Measurements from ENCODE around the gene POLR3A. TPM values are rescaled to one million over a fixed set of nuclear protein-coding genes. Genes with fewer than 3 reads are reported as not detected.

Gene POLR3A
- total RNA-seq, 1 experiment from 2014 or later = 29.1 TPM

DNA sequence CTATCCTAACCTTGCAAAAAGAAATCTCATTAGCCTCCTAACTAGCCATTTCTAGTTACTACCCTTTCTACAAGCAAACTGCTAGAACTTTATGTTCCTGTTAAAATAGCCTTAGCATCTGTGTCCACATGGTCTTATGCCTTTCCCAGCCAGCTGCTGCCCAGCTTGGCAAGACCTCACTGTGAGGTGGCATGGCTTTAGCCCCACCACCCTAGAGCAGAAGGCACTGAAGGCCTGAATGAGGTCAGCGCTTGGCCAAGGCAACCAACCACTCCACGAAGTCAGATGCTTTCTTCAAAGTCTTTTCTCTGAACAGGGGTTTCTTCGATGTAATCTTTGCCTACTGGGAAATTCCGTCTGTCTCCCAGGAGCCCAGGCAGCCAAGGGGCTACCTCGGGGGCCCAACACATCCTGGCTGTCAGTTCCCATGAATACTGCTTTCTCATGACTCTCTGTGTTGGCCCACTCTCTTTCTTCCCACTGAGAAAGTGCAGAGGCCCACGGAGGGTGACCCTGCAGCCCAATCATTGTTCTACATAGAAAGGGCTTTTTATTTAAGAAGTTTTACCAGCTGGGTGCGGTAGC, 41.6 kb downstream of the POLR3A start:
- in situ Hi-C loops (cut with HindIII; ENCODE audit: low sequenced_read_pairs) = no loop called here
- DNase-seq (ENCODE audit: low spot score) = no peak

DNA sequence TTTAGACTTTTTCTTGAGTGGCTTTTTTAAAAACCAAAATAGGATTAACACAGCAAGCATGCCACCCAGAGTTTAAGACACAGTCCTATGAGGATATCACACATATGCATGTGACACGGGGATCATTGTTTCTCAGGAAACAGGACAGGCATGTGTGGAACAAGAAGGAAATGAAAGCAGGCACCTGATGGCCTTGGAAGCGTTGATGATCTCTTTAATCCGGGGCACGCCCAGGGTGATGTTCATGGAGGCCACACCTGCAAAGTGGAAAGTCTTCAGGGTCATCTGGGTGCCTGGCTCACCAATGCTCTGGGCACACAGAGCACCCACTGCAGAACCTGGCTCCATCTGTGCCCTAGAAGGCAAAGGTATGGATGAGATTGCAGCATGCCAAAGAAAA, 44.3 kb downstream of the POLR3A start:
- no peak for DNase-seq (ENCODE audit: low spot score)
- in situ Hi-C loops (cut with HindIII; ENCODE audit: low sequenced_read_pairs) = no loop called here

DNA sequence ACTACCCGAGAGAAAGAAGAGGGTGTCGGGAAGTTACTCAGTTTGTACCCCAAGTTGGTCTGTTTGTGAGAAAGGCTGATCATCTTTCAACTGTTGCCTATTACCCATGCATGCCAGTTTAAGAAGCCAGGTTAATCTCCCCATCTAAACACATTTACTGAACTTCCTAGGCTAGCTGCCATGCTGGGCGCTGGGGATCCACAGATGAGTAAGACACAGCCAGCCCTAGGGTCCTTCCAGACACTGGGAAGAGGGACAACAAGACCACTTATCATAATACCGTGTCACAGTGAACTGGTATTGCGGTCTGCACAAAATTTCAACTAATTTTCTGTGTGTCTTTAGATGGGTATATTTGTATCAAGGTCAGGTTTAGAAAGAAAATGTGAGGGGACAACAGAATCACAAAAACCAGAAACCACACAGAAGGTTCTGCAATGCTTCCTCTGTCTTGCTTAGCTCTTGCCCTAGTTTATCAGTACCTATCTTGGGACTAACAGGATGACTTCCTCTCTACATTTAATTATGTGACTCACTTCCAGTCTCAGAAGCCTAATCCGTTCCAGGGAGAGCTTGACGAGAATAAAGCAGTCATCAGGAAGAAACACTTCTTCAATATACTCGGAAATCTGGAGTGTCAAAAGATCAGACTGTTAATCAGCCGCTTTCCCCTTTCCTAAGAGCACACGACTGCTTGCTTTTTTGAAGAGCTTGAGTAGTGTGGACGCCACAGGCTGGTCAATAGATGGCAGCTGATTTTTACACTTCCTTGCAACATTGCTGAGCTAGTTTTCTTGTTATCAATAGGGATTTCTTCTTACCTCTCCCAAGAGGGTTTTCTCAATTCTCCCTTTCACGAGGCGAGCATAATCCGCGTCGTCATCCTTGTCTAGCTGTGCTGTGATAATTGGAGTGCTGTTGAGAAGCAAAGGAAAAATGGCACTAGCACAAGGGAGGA, 45.7 kb downstream of the POLR3A start:
- in situ Hi-C loops (cut with HindIII; ENCODE audit: low sequenced_read_pairs) = no loop called here
- DNase-seq (ENCODE audit: low spot score) = no peak

DNA sequence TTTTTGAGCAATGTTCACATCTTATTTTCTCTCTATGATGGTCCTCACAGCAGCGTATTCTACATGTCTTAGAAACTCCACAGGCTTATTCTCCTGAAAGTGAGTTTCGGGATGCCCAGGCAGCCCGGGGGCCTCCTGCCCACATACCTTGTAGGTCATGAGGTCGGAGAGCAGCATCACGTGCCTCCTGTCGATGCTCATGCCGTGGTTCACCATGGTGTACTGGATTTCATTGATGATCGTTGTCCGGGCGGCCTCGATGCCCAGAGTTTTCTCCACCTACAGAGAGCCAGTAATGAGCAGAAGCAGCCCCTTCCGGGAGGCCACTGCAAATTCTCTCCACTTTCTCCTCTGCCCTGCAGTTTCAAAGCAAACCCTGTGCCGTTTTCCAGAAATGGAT, 48.0 kb downstream of the POLR3A start:
- DNase-seq (ENCODE audit: low spot score) = no peak
- in situ Hi-C loops (cut with HindIII; ENCODE audit: low sequenced_read_pairs) = no loop called here

DNA sequence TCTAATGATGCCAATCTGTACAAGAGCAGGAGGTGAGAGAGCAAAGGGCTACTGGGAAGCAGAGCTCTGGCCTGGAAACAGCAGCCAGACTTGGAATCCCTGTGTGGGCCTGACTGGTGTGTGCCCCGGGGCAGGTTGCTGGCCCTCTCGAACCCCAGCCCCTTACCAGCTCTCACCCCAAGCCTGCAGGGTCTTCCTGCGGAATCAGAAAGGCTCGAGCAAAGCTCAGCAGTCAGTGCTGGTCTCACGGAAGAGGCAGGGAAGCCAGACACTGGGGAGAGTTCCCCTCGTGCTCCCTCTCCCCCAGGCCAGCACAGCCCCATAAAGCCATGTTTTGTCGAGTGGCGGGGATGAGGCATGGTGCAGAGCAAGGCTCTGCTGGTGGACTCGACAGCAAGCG, 50.1 kb downstream of the POLR3A start:
- in situ Hi-C loops (cut with HindIII; ENCODE audit: low sequenced_read_pairs) = no loop called here

DNA sequence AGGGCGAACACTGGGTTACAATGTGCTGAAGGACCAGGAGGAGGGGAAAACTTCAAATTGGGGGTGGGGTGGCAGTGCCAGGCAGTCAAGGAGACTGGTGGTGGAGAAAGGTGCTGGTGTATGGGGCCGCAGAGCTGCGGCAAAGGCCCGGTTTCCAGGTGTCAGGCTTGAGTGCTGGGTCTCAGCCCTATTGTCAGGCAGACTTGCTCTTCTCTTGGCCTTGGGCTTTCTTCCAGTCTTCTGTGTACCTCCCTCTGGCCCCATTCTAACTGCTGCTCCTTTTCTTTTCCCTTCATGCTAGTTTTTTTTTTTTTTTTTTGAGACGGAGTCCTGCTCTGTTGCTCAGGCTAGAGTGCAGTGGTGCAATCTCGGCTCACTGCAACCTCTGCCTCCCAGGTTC, 51.0 kb downstream of the POLR3A start:
- in situ Hi-C loops (cut with HindIII; ENCODE audit: low sequenced_read_pairs) = no loop called here
- no peak for DNase-seq (ENCODE audit: low spot score)

More for the DNA sequence above, 50.1 kb downstream of the POLR3A start:
- DNase-seq (ENCODE audit: low spot score) = no peak

DNA sequence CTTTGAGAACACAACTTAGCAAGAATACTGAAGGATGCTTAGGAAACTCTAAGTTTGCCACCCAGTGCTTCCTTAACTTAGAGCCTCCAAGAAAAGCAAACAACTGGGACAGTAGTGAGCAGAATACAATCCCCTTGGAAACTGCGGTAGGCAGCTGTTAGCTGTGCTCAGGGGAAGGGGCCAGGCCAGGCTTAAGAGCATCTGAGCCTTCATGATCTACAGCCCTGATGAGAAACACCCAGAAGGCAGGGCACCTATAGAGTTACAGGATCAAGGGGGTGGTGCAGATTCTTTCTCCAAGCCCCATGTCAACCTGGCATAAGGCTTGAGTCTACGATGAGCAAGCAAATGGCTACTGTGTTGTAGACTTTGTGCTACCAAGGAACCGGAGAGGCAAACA, 51.4 kb downstream of the POLR3A start:
- in situ Hi-C loops (cut with HindIII; ENCODE audit: low sequenced_read_pairs) = no loop called here
- DNase-seq (ENCODE audit: low spot score) = no peak

DNA sequence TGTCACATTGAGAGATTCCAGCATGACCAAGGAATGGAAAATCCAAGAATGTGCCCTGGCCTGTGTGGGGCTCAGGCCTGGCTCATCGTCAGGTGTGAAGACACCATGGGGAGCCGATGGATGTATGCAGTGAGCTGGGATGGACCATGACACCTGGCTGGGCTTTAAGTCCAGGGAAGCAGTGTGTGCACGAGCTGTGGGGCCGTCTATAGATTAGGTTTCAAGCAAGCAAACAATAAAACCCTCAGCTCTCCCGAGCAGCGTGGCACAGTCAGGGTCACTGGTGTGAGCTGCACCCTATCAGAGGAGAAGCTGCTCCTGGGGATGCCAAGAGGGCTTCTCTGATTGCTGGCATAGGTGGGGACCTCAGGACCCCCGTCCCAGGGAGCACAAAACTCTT, 52.3 kb downstream of the POLR3A start:
- in situ Hi-C loops (cut with HindIII; ENCODE audit: low sequenced_read_pairs) = no loop called here
- DNase-seq (ENCODE audit: low spot score) = no peak

DNA sequence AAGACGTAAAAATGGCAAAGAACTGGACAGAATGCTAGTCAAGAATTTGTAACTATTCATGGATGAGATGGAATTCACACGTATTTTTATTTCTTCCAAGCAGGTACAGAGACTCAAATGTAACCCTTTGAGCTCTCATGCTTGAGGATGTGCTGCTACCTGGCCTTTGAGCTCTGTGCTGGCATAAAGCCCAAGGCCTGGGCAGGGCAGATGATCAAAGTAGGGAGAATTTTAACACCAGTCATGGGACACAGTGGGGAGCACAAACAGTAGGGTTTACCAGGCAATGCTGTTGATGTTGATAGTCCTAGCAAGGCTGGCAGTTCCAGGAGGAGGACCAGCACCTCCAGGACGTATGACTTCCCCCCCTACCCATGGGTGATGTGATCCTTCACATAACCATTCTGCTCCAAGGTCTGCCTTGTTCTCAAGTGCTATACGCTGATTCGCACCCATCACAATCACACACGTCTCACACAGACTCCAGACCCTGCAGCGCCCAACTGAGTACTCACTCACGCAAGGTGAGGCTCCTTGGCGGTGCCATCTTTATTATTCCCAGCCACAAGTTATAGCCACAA, 54.1 kb downstream of the POLR3A start:
- in situ Hi-C loops (cut with HindIII; ENCODE audit: low sequenced_read_pairs) = no loop called here
- DNase-seq (ENCODE audit: low spot score) = no peak

DNA sequence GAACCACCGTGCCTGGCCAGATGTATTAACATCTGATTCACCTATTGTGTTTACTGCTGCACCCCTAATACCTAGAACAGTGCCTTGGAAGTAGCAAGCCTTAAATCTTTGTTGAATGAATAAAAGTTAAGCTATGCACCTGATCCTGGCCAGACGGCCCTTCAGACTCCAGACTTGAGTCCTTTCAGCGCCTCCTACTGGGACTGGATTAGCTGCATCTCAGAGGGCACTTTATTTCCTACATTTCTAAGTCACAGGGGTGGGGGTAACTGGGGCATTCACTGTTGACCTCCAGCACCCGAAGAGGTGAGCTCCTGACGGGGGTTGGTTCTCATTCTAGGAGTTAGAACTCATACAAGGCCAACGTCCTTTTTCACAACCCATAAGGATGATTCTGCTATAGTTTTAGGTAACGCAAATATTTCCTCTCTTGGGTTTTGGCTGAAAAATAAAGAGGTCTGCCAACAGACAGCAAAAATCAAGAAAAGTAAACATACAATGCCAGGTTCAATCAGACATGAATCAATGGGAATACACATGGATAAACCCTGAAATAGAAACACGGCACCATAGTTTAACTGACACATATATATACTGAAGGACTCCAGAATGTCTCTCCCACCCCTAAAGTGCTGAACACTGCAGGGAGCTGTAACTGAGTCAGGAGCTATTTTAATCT, 54.8 kb downstream of the POLR3A start:
- peak; percentile 33 for DNase-seq (ENCODE audit: low spot score)
- in situ Hi-C loops (cut with HindIII; ENCODE audit: low sequenced_read_pairs) = no loop called here

DNA sequence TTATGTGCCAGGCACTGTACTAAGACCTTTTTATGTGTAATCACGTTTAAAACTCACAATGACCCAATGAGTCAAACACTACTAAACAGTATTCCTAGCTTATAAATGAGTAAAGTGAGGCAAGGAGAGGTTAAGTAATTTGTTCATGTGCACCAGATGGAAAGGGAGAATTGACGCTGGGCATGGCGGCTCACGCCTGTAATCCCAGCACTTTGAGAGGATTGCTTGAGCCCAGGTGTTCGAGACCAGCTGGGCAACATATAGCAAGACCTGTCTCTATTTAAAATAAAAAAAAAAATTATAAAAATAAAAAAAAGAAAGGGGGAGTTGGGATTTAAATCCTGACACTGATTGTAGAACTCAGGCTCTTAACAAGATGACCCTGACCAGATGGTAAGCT, 56.0 kb downstream of the POLR3A start:
- DNase-seq (ENCODE audit: low spot score) = no peak
- in situ Hi-C loops (cut with HindIII; ENCODE audit: low sequenced_read_pairs) = no loop called here

DNA sequence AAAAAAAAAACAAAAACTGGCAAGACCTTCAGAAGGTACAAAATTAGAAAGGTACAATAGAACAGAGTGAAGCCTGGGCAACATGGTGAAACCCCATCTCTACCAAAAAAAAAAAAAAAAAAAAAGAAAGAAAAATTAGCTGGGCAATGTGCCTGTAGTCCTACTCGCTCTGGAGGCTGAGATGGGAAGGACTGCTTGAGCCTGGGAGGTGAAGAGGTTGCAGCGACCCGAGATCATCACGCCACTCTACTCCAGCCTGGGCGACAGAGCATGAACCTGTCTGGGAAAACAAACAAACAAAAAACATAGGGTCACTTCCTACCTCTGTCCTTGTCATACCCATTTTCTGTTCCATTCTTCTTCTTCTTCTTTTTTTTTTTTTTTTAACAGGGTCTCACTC, 57.2 kb downstream of the POLR3A start:
- no peak for DNase-seq (ENCODE audit: low spot score)
- in situ Hi-C loops (cut with HindIII; ENCODE audit: low sequenced_read_pairs) = no loop called here

DNA sequence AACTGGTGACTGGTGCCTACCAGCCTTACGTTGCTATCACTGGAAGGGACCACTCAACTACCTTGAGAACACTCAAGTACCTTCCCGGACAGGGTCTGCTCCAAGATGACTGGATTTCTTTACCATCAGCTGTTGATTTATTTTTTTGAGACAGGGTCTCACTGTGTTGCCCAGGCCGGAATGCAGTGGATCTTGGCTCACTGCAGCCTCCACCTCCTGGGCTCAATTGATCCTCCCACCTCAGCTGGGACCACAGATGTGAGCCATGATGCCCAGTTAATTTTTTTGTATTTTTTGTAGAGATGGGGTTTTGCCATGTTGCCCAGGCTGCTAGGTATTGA, 57.5 kb downstream of the POLR3A start:
- in situ Hi-C loops (cut with HindIII; ENCODE audit: low sequenced_read_pairs) = no loop called here

DNA sequence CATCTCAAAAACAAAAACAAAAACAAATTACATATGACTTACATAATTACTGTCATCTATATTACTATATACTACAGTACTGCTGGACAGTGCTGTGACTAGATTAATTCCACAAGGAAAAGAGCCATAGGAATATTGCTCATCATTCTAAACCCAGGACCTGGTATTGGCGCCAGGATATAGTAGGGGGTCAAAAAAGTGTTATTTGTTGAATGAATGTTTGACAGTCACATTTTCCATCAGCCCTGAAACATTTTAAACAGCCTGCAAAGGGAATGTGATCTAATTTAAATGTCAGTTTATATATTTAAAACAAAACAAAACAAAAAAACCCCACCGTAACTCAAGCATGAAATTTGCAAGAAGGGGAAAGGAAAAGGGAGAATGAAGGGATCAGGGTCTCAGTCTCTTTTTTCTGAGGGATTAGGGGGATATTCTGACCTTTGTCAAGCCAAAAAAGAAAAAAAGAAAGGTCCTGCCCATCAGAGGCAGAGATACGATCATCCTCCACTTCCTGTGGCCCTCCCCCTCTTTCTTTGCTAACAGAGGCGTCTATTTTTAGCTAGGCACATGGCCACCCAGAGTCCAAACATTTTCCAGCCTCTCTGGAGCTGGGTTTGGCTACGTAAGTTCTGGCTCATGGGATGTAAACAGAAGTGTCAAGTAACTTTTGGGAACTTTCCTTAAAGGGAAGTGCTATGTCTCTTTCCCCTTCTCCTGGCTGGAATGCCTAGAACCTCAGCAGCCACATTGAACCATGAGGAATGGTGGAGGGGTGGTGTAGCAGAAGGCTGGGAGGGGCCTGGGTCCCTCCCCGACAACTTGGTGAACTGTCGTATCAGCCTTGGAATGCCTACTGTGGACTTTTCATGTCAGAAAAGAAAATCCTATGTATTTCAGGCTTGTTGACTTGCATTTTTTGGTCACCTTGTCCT, 58.2 kb downstream of the POLR3A start:
- no peak for DNase-seq (ENCODE audit: low spot score)

More for the DNA sequence above, 57.5 kb downstream of the POLR3A start:
- no peak for DNase-seq (ENCODE audit: low spot score)

DNA sequence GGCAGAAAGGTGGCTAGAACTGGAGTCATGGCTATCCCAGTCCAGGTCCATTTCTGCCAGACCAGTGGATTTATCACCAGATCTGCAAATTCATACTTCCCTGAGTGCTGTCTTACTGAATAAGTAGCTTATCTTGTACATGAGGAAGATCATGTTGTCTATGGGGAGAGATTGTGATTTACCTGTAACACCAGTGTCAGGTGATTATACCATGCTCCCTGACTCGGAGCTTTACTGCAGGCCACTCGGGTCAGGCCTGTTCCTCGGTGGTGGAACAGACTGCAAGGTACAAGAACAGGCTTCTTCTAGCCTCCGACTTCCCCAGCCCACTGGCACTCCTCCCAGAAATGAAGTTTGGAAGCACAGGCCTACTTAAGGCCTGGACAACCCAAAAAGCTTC, 60.2 kb downstream of the POLR3A start:
- DNase-seq (ENCODE audit: low spot score) = no peak
- in situ Hi-C loops (cut with HindIII; ENCODE audit: low sequenced_read_pairs) = no loop called here

More for the DNA sequence above, 58.2 kb downstream of the POLR3A start:
- in situ Hi-C loops (cut with HindIII; ENCODE audit: low sequenced_read_pairs) = no loop called here

DNA sequence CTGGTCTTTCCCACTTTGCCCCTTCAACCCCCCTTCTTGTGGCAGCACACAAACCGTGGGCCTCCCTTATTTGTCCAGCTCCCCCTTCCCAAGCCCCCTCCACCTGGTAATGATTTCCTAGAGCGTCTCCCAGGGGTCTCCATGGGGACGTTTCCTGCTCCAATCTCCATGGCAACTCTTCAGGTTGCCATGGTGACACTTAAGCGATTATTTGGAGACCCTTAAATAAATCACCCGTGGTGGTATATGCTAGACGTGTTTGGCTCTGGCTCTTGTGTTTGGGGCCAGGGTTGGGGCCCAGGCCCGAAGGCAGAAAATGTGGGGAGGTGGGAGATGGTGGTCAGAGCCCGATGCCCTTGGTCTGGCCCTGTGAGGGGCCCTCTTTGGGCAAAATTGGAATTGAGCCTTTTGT, 61.7 kb downstream of the POLR3A start:
- DNase-seq (ENCODE audit: low spot score) = no peak
- in situ Hi-C loops (cut with HindIII; ENCODE audit: low sequenced_read_pairs) = no loop called here

DNA sequence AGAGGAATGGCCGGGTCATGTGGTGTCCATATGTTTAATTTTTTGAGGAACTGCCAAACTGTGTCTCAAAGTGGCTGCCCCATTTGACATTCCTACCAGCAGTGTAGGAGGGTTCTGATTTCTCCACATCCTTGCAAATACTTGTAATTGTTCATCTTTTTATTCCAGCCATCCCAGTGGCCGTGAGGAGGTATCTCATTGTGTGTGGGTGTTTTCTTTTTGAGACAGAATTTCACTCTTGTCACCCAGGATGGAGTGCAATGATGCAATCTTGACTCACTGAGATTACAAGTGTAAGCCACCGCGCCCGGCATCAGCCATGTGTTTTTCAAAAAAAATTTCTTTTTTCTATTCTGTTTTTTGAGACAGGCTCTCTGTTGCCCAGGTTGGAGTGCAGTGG, 64.0 kb downstream of the POLR3A start:
- no peak for DNase-seq (ENCODE audit: low spot score)
- in situ Hi-C loops (cut with HindIII; ENCODE audit: low sequenced_read_pairs) = no loop called here

DNA sequence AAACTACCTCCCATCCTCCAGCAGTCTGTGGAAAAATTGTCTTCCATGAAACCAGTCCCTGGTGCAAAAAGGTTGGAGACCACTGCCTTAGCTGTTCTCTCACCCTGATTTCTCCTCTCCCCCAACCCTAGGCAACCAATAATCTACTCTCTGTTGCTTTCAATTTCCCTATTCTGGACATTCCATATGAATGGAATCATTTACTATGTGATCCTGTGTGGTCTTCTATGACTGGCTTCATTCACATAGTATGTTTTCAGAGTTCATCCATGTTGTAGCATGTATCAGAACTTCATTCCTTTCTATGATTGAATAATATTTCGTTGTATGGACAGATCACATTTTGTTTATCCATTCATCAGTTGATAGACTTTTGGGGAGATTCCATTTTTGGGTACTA, 64.5 kb downstream of the POLR3A start:
- no peak for DNase-seq (ENCODE audit: low spot score)
- in situ Hi-C loops (cut with HindIII; ENCODE audit: low sequenced_read_pairs) = no loop called here

DNA sequence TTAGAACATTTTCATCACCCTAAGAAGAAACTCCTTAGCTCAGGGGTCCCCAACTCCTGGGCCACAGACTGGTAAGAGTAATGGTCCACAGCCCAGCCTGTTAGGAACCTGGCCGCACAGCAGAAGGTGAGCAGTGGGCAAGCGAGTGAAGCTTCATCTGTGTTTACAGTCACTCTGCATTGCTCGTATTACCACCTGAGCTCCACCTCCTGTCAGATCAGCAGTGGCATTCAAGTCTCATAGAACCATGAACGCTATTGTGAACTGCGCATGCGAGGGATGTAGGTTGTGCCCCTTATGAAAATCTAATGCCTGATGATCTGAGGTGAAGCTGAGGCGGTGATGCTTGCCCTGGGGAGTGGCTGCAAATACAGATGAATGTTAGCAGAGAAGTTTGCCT, 65.4 kb downstream of the POLR3A start:
- in situ Hi-C loops (cut with HindIII; ENCODE audit: low sequenced_read_pairs) = no loop called here
- no peak for DNase-seq (ENCODE audit: low spot score)
